HG03432 (cell line): ENCODE measurements around the gene CFAP97D1.
"Not testable (repeated sequence)": the region's sequence is repeated elsewhere in the genome, so short reads cannot be mapped to it uniquely, and the experiment has no call there.

ENCODE experiments used
- ATAC-seq: cut with Tn5 transposase; IDR thresholded peaks from one replicate; pipeline ENCODE4 v1.9.1; 2021; ENCODE audit warnings: mild to moderate bottlenecking, moderate library complexity; ENCODE audit not compliant: unreplicated experiment

The CFAP97D1 gene

GRCh38 chr17:43792668-43793067, 12.4 kb downstream of the CFAP97D1 start:
- ATAC-seq = not testable (repeated sequence)

GRCh38 chr17:43798024-43798423, 17.8 kb downstream of the CFAP97D1 start:
- ATAC-seq = not testable (repeated sequence)

- ATAC-seq = no peak
Measured at GRCh38 chr17:43799047-43799446, 18.8 kb downstream of the CFAP97D1 start.

- no peak for ATAC-seq
Measured at GRCh38 chr17:43800736-43801135, 20.5 kb downstream of the CFAP97D1 start.

- no peak for ATAC-seq
Measured at GRCh38 chr17:43801844-43802243, 21.6 kb downstream of the CFAP97D1 start.

GRCh38 chr17:43803758-43804157, 23.5 kb downstream of the CFAP97D1 start:
- no peak for ATAC-seq

- no peak for ATAC-seq
Measured at GRCh38 chr17:43805117-43805516, 24.9 kb downstream of the CFAP97D1 start.

- ATAC-seq = no peak
Measured at GRCh38 chr17:43808076-43808475, 27.8 kb downstream of the CFAP97D1 start.

GRCh38 chr17:43809121-43809520, 28.9 kb downstream of the CFAP97D1 start:
- ATAC-seq = no peak

GRCh38 chr17:43810226-43810715, 30.0 kb downstream of the CFAP97D1 start:
- no peak for ATAC-seq

- ATAC-seq = no peak
Measured at GRCh38 chr17:43810823-43811222, 30.6 kb downstream of the CFAP97D1 start.

GRCh38 chr17:43812396-43813265, 32.4 kb downstream of the CFAP97D1 start:
- no peak for ATAC-seq

GRCh38 chr17:43813386-43813785, 33.2 kb downstream of the CFAP97D1 start:
- ATAC-seq = no peak

- no peak for ATAC-seq
Measured at GRCh38 chr17:43814026-43814425, 33.8 kb downstream of the CFAP97D1 start.

- no peak for ATAC-seq
Measured at GRCh38 chr17:43814714-43815113, 34.5 kb downstream of the CFAP97D1 start.

GRCh38 chr17:43816336-43817320, 36.4 kb downstream of the CFAP97D1 start:
- no peak for ATAC-seq

GRCh38 chr17:43817826-43818225, 37.6 kb downstream of the CFAP97D1 start:
- no peak for ATAC-seq

GRCh38 chr17:43818966-43819365, 38.7 kb downstream of the CFAP97D1 start:
- no peak for ATAC-seq

GRCh38 chr17:43820759-43821158, 40.5 kb downstream of the CFAP97D1 start:
- no peak for ATAC-seq

- no peak for ATAC-seq
Measured at GRCh38 chr17:43822570-43823190, 42.4 kb downstream of the CFAP97D1 start.
